H7 (cell line): ENCODE results near the gene WDR6. TPM values are rescaled to one million over a fixed set of nuclear protein-coding genes. Genes with fewer than 3 reads are reported as not detected.

ENCODE experiments used
- total RNA-seq: library from RNA; depleted of rRNA; stranded (reverse); fragments of >200 nt; shearing (Covaris generic); gene quantifications from 2 replicates; pipeline ENCODE4 v1.2.3, GENCODE V29; 2014; rRNA removed

The WDR6 gene
- total RNA-seq, 1 experiment from 2014 or later, result 141 TPM

Other genes starting within 250 kb of the WDR6 start
- 29.3 and 40.8 TPM in 2 replicates for gene PRKAR2A, start 159.5 kb upstream of the WDR6 start, total RNA-seq
- gene SLC25A20, start 108.5 kb upstream of the WDR6 start, total RNA-seq, result 14.6 and 18.4 TPM in 2 replicates
- gene ARIH2, start 88.5 kb upstream of the WDR6 start, total RNA-seq, result 120 and 125 TPM in 2 replicates
- gene P4HTM, start 17.1 kb upstream of the WDR6 start, total RNA-seq, result 17.6 and 22.4 TPM in 2 replicates
- gene DALRD3, start 11.2 kb downstream of the WDR6 start, total RNA-seq, result 55.5 and 65.9 TPM in 2 replicates
- 81.2 and 94.8 TPM in 2 replicates for gene NDUFAF3, start 14.7 kb downstream of the WDR6 start, total RNA-seq
- gene IMPDH2, start 22.0 kb downstream of the WDR6 start, total RNA-seq, result 409 and 490 TPM in 2 replicates
- 118 and 137 TPM in 2 replicates for gene QRICH1, start 86.7 kb downstream of the WDR6 start, total RNA-seq
- gene QARS1, start 97.4 kb downstream of the WDR6 start, total RNA-seq, result 308 and 312 TPM in 2 replicates
- gene USP19, start 113.4 kb downstream of the WDR6 start, total RNA-seq, result 64.4 and 73.0 TPM in 2 replicates
- 81.1 and 87.3 TPM in 2 replicates for gene LAMB2, start 125.7 kb downstream of the WDR6 start, total RNA-seq
- 37.1 and 46.4 TPM in 2 replicates for gene CCDC71, start 158.9 kb downstream of the WDR6 start, total RNA-seq
- 19.8 and 27.7 TPM in 2 replicates for gene KLHDC8B, start 164.2 kb downstream of the WDR6 start, total RNA-seq